Measurements from ENCODE around the gene TAF3.

Gene TAF3

DNA sequence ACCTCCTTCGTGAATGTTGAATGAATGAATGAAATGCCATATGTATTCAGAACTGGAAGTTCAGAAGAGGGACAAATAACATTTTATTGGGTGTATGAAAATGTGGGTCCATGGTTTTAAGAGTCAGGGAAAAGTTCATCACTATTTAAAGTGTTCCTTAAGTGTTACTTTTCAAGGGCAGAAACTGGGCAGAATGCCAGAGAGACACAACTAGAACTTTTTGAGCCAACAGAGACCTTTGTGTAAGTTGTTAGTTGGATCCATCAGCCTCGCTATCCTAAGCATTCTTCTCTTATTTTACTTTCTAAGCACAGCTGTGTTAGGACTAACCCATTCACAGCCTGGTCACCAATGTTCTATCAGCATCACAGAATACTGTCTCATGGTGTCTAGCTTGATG is 13.6 kb upstream of the TAF3 start:
- WGBS, 2 donors (ENCODE audit: extremely low coverage in 2 of 2, insufficient read length in 2 of 2, insufficient replicate concordance in 1 of 2) = no CpG with 5 or more reads among the region's 2 CpGs
- Histone ChIP-seq H4K91ac (ENCODE audit: low read depth, low read length, poor library complexity) (no peak overlapping the region), H3K36me3 (replicated peaks in 1 of 2; ENCODE audit: control insufficient read depth in 2 of 2, insufficient read depth in 2 of 2, low read length in 2 of 2) (peaks cover 28 to 91% of the 10 kb centered on the region in 2 donors), H3K27ac (replicated peaks; ENCODE audit: low read length) (no peak overlapping the region), H2BK120ac (ENCODE audit: low read depth, low read length) (no peak overlapping the region), H3K4me3 (ENCODE audit: low read length in 2 of 2) (no peak overlapping the region), H3K4me1 (ENCODE audit: control insufficient read depth in 2 of 2, insufficient read depth in 1 of 2, low read depth in 1 of 2, low read length in 2 of 2) (no peaks in the 10 kb centered on the region), H3K18ac (ENCODE audit: low read length) (no peak overlapping the region), H3K9ac (ENCODE audit: low read depth, low read length, poor library complexity) (no peak overlapping the region), H2BK5ac (ENCODE audit: low read length) (no peak overlapping the region), H4K8ac (ENCODE audit: low read depth, low read length) (no peak overlapping the region), H2BK15ac (ENCODE audit: low read length) (no peak overlapping the region), H2AK5ac (ENCODE audit: low read depth, low read length) (no peak overlapping the region), H3K23ac (ENCODE audit: low read depth, low read length, poor library complexity) (no peak overlapping the region), H3K14ac (ENCODE audit: low read length) (no peak overlapping the region), H2BK12ac (ENCODE audit: low read length) (no peak overlapping the region), H3K27me3 (ENCODE audit: control insufficient read depth in 3 of 3, insufficient read depth in 3 of 3, low read depth in 1 of 3, low read length in 3 of 3) (no peaks in the 10 kb centered on the region), H3K79me1 (ENCODE audit: low read depth, low read length) (no peaks in the 10 kb centered on the region), H2AFZ (ENCODE audit: low read length) (no peak overlapping the region), H3K4me2 (ENCODE audit: insufficient read depth, low read length, poor library complexity, severe bottlenecking) (no peak overlapping the region), H3K9me3 (replicated peaks in 1 of 2; ENCODE audit: control insufficient read depth in 2 of 2, insufficient read depth in 1 of 2, low read depth in 1 of 2, low read length in 2 of 2) (no peaks in the 10 kb centered on the region), H3K4ac (ENCODE audit: low read length) (no peak overlapping the region)
- DNase-seq (ENCODE audit: low spot score) = no peak

- Histone ChIP-seq H3K36me3 (replicated peaks in 1 of 2; ENCODE audit: control insufficient read depth in 2 of 2, insufficient read depth in 2 of 2, low read length in 2 of 2) (peaks cover 16 to 54% of the 10 kb centered on the region in 2 donors), H2BK120ac (ENCODE audit: low read depth, low read length) (no peak overlapping the region)
Observed at GRCh38 chr10:7808686-7809267, 9.5 kb upstream of the TAF3 start.

DNA sequence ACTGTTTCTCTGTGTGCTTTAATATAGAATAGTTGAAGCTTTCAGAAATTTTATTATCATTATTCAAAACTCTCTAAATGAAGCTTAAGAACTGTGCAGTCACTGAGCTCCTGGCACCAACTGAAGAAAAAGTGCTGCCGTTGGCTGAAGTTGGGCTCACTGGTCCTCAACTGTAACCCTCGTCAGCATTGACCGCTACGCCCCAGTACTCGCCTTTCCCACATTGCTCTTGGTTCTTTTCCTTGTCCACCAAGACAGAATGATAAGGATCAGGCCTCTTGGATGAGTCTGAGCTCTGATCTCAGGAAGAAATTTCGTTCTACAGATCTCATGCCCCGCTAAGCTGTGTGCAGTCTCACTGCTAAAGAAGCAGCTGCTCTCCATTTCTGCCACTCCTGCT is 7.9 kb upstream of the TAF3 start:
- H3K4ac ChIP-seq (ENCODE audit: low read length) = no peak overlapping the region
- no peaks in the 10 kb centered on the region for H3K9me3 ChIP-seq (replicated peaks in 1 of 2; ENCODE audit: control insufficient read depth in 2 of 2, insufficient read depth in 1 of 2, low read depth in 1 of 2, low read length in 2 of 2)
- no peak overlapping the region for H2AFZ ChIP-seq (ENCODE audit: low read length)
- no peak overlapping the region for H2BK5ac ChIP-seq (ENCODE audit: low read length)
- no peak overlapping the region for H4K91ac ChIP-seq (ENCODE audit: low read depth, low read length, poor library complexity)
- H3K18ac ChIP-seq (ENCODE audit: low read length) = no peak overlapping the region
- H3K23ac ChIP-seq (ENCODE audit: low read depth, low read length, poor library complexity) = no peak overlapping the region
- no peaks in the 10 kb centered on the region for H3K4me1 ChIP-seq (ENCODE audit: control insufficient read depth in 2 of 2, insufficient read depth in 1 of 2, low read depth in 1 of 2, low read length in 2 of 2)
- H3K27ac ChIP-seq (replicated peaks; ENCODE audit: low read length) = no peak overlapping the region
- no peaks in the 10 kb centered on the region for H3K79me1 ChIP-seq (ENCODE audit: low read depth, low read length)
- H2BK120ac ChIP-seq (ENCODE audit: low read depth, low read length) = no peak overlapping the region
- H4K8ac ChIP-seq (ENCODE audit: low read depth, low read length) = no peak overlapping the region
- H3K4me2 ChIP-seq (ENCODE audit: insufficient read depth, low read length, poor library complexity, severe bottlenecking) = no peak overlapping the region
- no peak overlapping the region for H3K4me3 ChIP-seq (ENCODE audit: low read length in 2 of 2)
- no peak overlapping the region for H3K9ac ChIP-seq (ENCODE audit: low read depth, low read length, poor library complexity)
- no peak overlapping the region for H3K14ac ChIP-seq (ENCODE audit: low read length)
- H3K27me3 ChIP-seq (ENCODE audit: control insufficient read depth in 3 of 3, insufficient read depth in 3 of 3, low read depth in 1 of 3, low read length in 3 of 3) = no peaks in the 10 kb centered on the region
- no peak overlapping the region for H2AK5ac ChIP-seq (ENCODE audit: low read depth, low read length)
- peaks cover 6 to 38% of the 10 kb centered on the region in 2 donors for H3K36me3 ChIP-seq (replicated peaks in 1 of 2; ENCODE audit: control insufficient read depth in 2 of 2, insufficient read depth in 2 of 2, low read length in 2 of 2)
- no peak overlapping the region for H2BK12ac ChIP-seq (ENCODE audit: low read length)
- no CpG with 5 or more reads among the region's 7 CpGs for WGBS, 2 donors (ENCODE audit: extremely low coverage in 2 of 2, insufficient read length in 2 of 2, insufficient replicate concordance in 1 of 2)
- DNase-seq (ENCODE audit: low spot score) = no peak
- H2BK15ac ChIP-seq (ENCODE audit: low read length) = no peak overlapping the region

More at GRCh38 chr10:7808686-7809267, 9.5 kb upstream of the TAF3 start:
- H3K4me1 ChIP-seq (ENCODE audit: control insufficient read depth in 2 of 2, insufficient read depth in 1 of 2, low read depth in 1 of 2, low read length in 2 of 2) = no peaks in the 10 kb centered on the region
- H4K8ac ChIP-seq (ENCODE audit: low read depth, low read length) = no peak overlapping the region
- H3K18ac ChIP-seq (ENCODE audit: low read length) = no peak overlapping the region
- no peak overlapping the region for H2BK15ac ChIP-seq (ENCODE audit: low read length)
- H3K27ac ChIP-seq (replicated peaks; ENCODE audit: low read length) = no peak overlapping the region
- no CpG with 5 or more reads among the region's 4 CpGs for WGBS, 2 donors (ENCODE audit: extremely low coverage in 2 of 2, insufficient read length in 2 of 2, insufficient replicate concordance in 1 of 2)
- H3K23ac ChIP-seq (ENCODE audit: low read depth, low read length, poor library complexity) = no peak overlapping the region
- H3K9me3 ChIP-seq (replicated peaks in 1 of 2; ENCODE audit: control insufficient read depth in 2 of 2, insufficient read depth in 1 of 2, low read depth in 1 of 2, low read length in 2 of 2) = no peaks in the 10 kb centered on the region
- no peak overlapping the region for H3K4me3 ChIP-seq (ENCODE audit: low read length in 2 of 2)
- H3K79me1 ChIP-seq (ENCODE audit: low read depth, low read length) = no peaks in the 10 kb centered on the region
- no peak overlapping the region for H3K9ac ChIP-seq (ENCODE audit: low read depth, low read length, poor library complexity)
- H2AK5ac ChIP-seq (ENCODE audit: low read depth, low read length) = no peak overlapping the region
- H2AFZ ChIP-seq (ENCODE audit: low read length) = no peak overlapping the region
- no peaks in the 10 kb centered on the region for H3K27me3 ChIP-seq (ENCODE audit: control insufficient read depth in 3 of 3, insufficient read depth in 3 of 3, low read depth in 1 of 3, low read length in 3 of 3)
- no peak overlapping the region for H3K4me2 ChIP-seq (ENCODE audit: insufficient read depth, low read length, poor library complexity, severe bottlenecking)
- H2BK5ac ChIP-seq (ENCODE audit: low read length) = no peak overlapping the region
- no peak overlapping the region for H2BK12ac ChIP-seq (ENCODE audit: low read length)
- no peak overlapping the region for H3K14ac ChIP-seq (ENCODE audit: low read length)
- DNase-seq (ENCODE audit: low spot score) = no peak
- no peak overlapping the region for H4K91ac ChIP-seq (ENCODE audit: low read depth, low read length, poor library complexity)
- no peak overlapping the region for H3K4ac ChIP-seq (ENCODE audit: low read length)

GRCh38 chr10:7811000-7811399 is 7.3 kb upstream of the TAF3 start:
- no peak overlapping the region for H3K27ac ChIP-seq (replicated peaks; ENCODE audit: low read length)
- peaks cover 5 to 34% of the 10 kb centered on the region in 2 donors for H3K36me3 ChIP-seq (replicated peaks in 1 of 2; ENCODE audit: control insufficient read depth in 2 of 2, insufficient read depth in 2 of 2, low read length in 2 of 2)
- no peak overlapping the region for H3K4ac ChIP-seq (ENCODE audit: low read length)
- no peaks in the 10 kb centered on the region for H3K79me1 ChIP-seq (ENCODE audit: low read depth, low read length)
- H2BK5ac ChIP-seq (ENCODE audit: low read length) = no peak overlapping the region
- H2AFZ ChIP-seq (ENCODE audit: low read length) = no peak overlapping the region
- no peak overlapping the region for H2BK15ac ChIP-seq (ENCODE audit: low read length)
- H3K18ac ChIP-seq (ENCODE audit: low read length) = no peak overlapping the region
- no peak overlapping the region for H2BK120ac ChIP-seq (ENCODE audit: low read depth, low read length)
- no CpG with 5 or more reads among the region's 5 CpGs for WGBS, 2 donors (ENCODE audit: extremely low coverage in 2 of 2, insufficient read length in 2 of 2, insufficient replicate concordance in 1 of 2)
- H3K9me3 ChIP-seq (replicated peaks in 1 of 2; ENCODE audit: control insufficient read depth in 2 of 2, insufficient read depth in 1 of 2, low read depth in 1 of 2, low read length in 2 of 2) = no peaks in the 10 kb centered on the region
- H3K4me1 ChIP-seq (ENCODE audit: control insufficient read depth in 2 of 2, insufficient read depth in 1 of 2, low read depth in 1 of 2, low read length in 2 of 2) = no peaks in the 10 kb centered on the region
- H2AK5ac ChIP-seq (ENCODE audit: low read depth, low read length) = no peak overlapping the region
- no peak overlapping the region for H3K23ac ChIP-seq (ENCODE audit: low read depth, low read length, poor library complexity)
- no peak overlapping the region for H3K4me3 ChIP-seq (ENCODE audit: low read length in 2 of 2)
- H2BK12ac ChIP-seq (ENCODE audit: low read length) = no peak overlapping the region
- H3K9ac ChIP-seq (ENCODE audit: low read depth, low read length, poor library complexity) = no peak overlapping the region
- no peak overlapping the region for H3K14ac ChIP-seq (ENCODE audit: low read length)
- peaks cover 0 to 3% (median 0%) of the 10 kb centered on the region in 3 experiments for H3K27me3 ChIP-seq (ENCODE audit: control insufficient read depth in 3 of 3, insufficient read depth in 3 of 3, low read depth in 1 of 3, low read length in 3 of 3)
- no peak for DNase-seq (ENCODE audit: low spot score)
- no peak overlapping the region for H4K8ac ChIP-seq (ENCODE audit: low read depth, low read length)
- H3K4me2 ChIP-seq (ENCODE audit: insufficient read depth, low read length, poor library complexity, severe bottlenecking) = no peak overlapping the region
- no peak overlapping the region for H4K91ac ChIP-seq (ENCODE audit: low read depth, low read length, poor library complexity)

Measured in neuronal stem cell (in vitro differentiated cells).